Gastroesophageal sphincter (tissue), 4 donors: ENCODE measurements around the gene SLC18A3. TPM values are rescaled to one million over a fixed set of nuclear protein-coding genes. Genes with fewer than 3 reads are reported as not detected.

Source experiments
- ATAC-seq: fragments of 150-250 bp; one replicate; pipeline ENCODE4 v1.9.1; 2016; ENCODE audit warnings: mild to moderate bottlenecking, moderate library complexity
- H3K27ac ChIP-seq, 4 donors: fragments of 200-600 bp; sonication (generic) in 3 of 4; 1 replicate in 3 of 4; 2 replicates in 1 of 4; pipeline ENCODE4 v1.5.1; 2016 to 2019
- H3K27me3 ChIP-seq: fragments of 200-600 bp; sonication (generic); one replicate; pipeline ENCODE4 v1.5.1; 2019
- H3K36me3 ChIP-seq, 2 donors: fragments of 200-600 bp; sonication (generic); one replicate each; pipeline ENCODE4 v1.5.1; 2019; ENCODE audit warnings: control low read depth in 1 of 2
- H3K4me1 ChIP-seq, 3 donors: fragments of 200-600 bp; sonication (generic); 1 replicate in 2 of 3; 2 replicates in 1 of 3; pipeline ENCODE4 v1.5.1; 2016 to 2019; ENCODE audit warnings: control low read depth in 2 of 3
- H3K4me3 ChIP-seq, 2 donors: fragments of 200-600 bp; sonication (generic); one replicate each; pipeline ENCODE4 v1.5.1; 2019; ENCODE audit warnings: mild to moderate bottlenecking in 1 of 2, moderate library complexity in 1 of 2
- H3K9me3 ChIP-seq, 3 donors: fragments of 200-600 bp; sonication (generic); one replicate each; pipeline ENCODE4 v1.5.1; 2017 to 2019; ENCODE audit warnings: control low read depth in 2 of 3
- CTCF ChIP-seq, 4 experiments: fragments of 200-600 bp in 2 of 4; fragments of 450-650 bp in 2 of 4; sonication (generic) in 1 of 4; IDR thresholded peaks; one replicate each; pipeline ENCODE4 v1.5.1; 2017 to 2019; ENCODE audit warnings: antibody characterized with exemption in 4 of 4, mild to moderate bottlenecking in 2 of 4, moderate library complexity in 2 of 4
- EP300 ChIP-seq: sonication (generic); formaldehyde crosslinking; IDR thresholded peaks from one replicate; pipeline ENCODE4 v1.6.1; 2017; ENCODE audit warnings: antibody characterized with exemption, mild to moderate bottlenecking
- POLR2A ChIP-seq, 2 donors: fragments of 450-650 bp; IDR thresholded peaks; one replicate each; pipeline ENCODE4 v1.6.1; 2017; ENCODE audit warnings: antibody characterized with exemption in 2 of 2, mild to moderate bottlenecking in 2 of 2, moderate library complexity in 1 of 2
- POLR2AphosphoS5 ChIP-seq: sonication (generic); formaldehyde crosslinking; IDR thresholded peaks from one replicate; pipeline ENCODE4 v1.6.1; 2017; ENCODE audit warnings: antibody characterized with exemption
- WGBS, 2 donors: methylation state at CpG; one replicate each; pipeline ENCODE4 v1.1.5; 2018; ENCODE audit warnings: low coverage in 1 of 2; 5-methylcytosine and 5-hydroxymethylcytosine counted together
- total RNA-seq, 4 donors: library from RNA; depleted of rRNA; stranded (reverse); fragments of >200 nt; gene quantifications; one replicate each; pipeline ENCODE4 v1.1.0, GENCODE V29; 2016

Gene SLC18A3
- total RNA-seq, 4 donors from 2014 or later: 0.12 to 1.7 (median 1.5) TPM; not detected in 1

- Histone ChIP-seq H3K4me1 (no peaks in the 10 kb centered on the region), H3K9me3 (no peaks in the 10 kb centered on the region), H3K27me3 (peaks cover 51% of the 10 kb centered on the region), H3K27ac (no peak overlapping the region), H3K36me3 (no peaks in the 10 kb centered on the region), H3K4me3 (no peak overlapping the region)
- 20% methylated on average over 3 of the region's 17 CpGs; no CpG with 5 or more reads in 1 of the 2 donors for WGBS, 2 donors
- ATAC-seq: no peak
- TF ChIP-seq EP300 (no peak), POLR2A (IDR thresholded peaks at IDR 0.05) (no peak), CTCF (IDR thresholded peaks at IDR 0.05) (no peak), POLR2AphosphoS5 (no peak)
Measured at GRCh38 chr10:49649294-49649693, 39.2 kb downstream of the SLC18A3 start.

- Histone ChIP-seq H3K27me3 (peaks cover 56% of the 10 kb centered on the region), H3K9me3 (no peaks in the 10 kb centered on the region), H3K4me3 (no peak overlapping the region), H3K27ac (no peak overlapping the region), H3K36me3 (no peaks in the 10 kb centered on the region), H3K4me1 (no peaks in the 10 kb centered on the region)
- TF ChIP-seq EP300 (no peak), POLR2AphosphoS5 (no peak), CTCF (IDR thresholded peaks at IDR 0.05) (no peak), POLR2A (IDR thresholded peaks at IDR 0.05) (no peak)
- 50 to 59% methylated on average over 1 to 6 of the region's 8 CpGs for WGBS, 2 donors
- no peak for ATAC-seq
Measured at GRCh38 chr10:49649936-49650723, 40.0 kb downstream of the SLC18A3 start.

GRCh38 chr10:49650724-49651034 is 40.6 kb downstream of the SLC18A3 start:
- Histone ChIP-seq H3K36me3 (no peaks in the 10 kb centered on the region), H3K4me1 (no peaks in the 10 kb centered on the region), H3K4me3 (no peak overlapping the region), H3K27ac (no peak overlapping the region), H3K9me3 (no peaks in the 10 kb centered on the region), H3K27me3 (peaks cover 58% of the 10 kb centered on the region)
- 40 to 80% methylated on average over 1 of the region's 1 CpG for WGBS, 2 donors
- ATAC-seq: no peak
- TF ChIP-seq POLR2A (IDR thresholded peaks at IDR 0.05) (no peak), CTCF (IDR thresholded peaks at IDR 0.05) (no peak), EP300 (no peak), POLR2AphosphoS5 (no peak)

GRCh38 chr10:49651039-49651835 is 41.1 kb downstream of the SLC18A3 start:
- no peak for ATAC-seq
- H3K27me3 ChIP-seq: peaks cover 55% of the 10 kb centered on the region
- WGBS, 2 donors: 81 to 86% methylated on average over 7 to 9 of the region's 15 CpGs

DNA sequence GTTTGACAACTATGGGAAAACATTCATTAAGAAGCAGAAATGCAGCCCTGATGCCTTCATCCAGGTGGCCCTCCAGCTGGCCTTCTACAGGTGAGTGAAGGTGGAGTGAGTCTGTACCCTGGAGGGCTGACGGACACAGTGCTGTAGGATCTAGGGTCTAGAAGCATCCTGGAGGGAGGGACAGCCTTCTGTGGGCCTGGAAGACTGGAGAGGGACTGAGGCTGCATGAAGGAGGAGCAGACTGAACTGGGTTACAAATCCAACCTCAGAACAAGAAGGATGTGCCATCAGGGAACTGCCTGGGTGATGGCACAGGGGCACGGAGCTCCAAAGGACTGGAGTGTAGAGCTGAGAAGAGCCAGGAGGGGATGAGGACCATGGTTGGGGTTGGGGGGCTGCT is 41.8 kb downstream of the SLC18A3 start:
- Histone ChIP-seq H3K27me3 (peaks cover 48% of the 10 kb centered on the region), H3K4me1 (no peaks in the 10 kb centered on the region), H3K27ac (no peak overlapping the region), H3K4me3 (no peak overlapping the region), H3K36me3 (no peaks in the 10 kb centered on the region), H3K9me3 (no peaks in the 10 kb centered on the region)
- TF ChIP-seq CTCF (IDR thresholded peaks at IDR 0.05) (no peak), POLR2A (IDR thresholded peaks at IDR 0.05) (no peak), POLR2AphosphoS5 (no peak), EP300 (no peak)
- no peak for ATAC-seq
- 50 to 100% methylated on average over 1 of the region's 2 CpGs for WGBS, 2 donors

More at GRCh38 chr10:49651039-49651835, 41.1 kb downstream of the SLC18A3 start:
- H3K27ac ChIP-seq: no peak overlapping the region
- H3K9me3 ChIP-seq: no peaks in the 10 kb centered on the region
- H3K36me3 ChIP-seq: no peaks in the 10 kb centered on the region
- H3K4me1 ChIP-seq: no peaks in the 10 kb centered on the region
- H3K4me3 ChIP-seq: no peak overlapping the region
- TF ChIP-seq POLR2A (IDR thresholded peaks at IDR 0.05): no peak
